HUES48 (cell line): Measurements from ENCODE around the gene NAA38.
"Not testable (repeated sequence)": the region's sequence is repeated elsewhere in the genome, so short reads cannot be mapped to it uniquely, and the experiment has no call there.

Source experiments
- H3K27ac ChIP-seq: one replicate; pipeline ENCODE4 v1.7.0; 2013; ENCODE audit warnings: low read depth, low read length, inconsistent platforms
- H3K27me3 ChIP-seq: 2 replicates; pipeline ENCODE4 v1.6.1; 2013; ENCODE audit warnings: mild to moderate bottlenecking, low read length; ENCODE audit not compliant: control insufficient read depth, insufficient read depth
- H3K36me3 ChIP-seq: 2 replicates; pipeline ENCODE4 v1.6.1; 2013; ENCODE audit warnings: low read length; ENCODE audit not compliant: control insufficient read depth, insufficient read depth
- H3K4me1 ChIP-seq: 2 replicates; pipeline ENCODE4 v1.6.1; 2013; ENCODE audit warnings: mild to moderate bottlenecking, low read length; ENCODE audit not compliant: control insufficient read depth, insufficient read depth
- H3K4me3 ChIP-seq: 2 replicates; pipeline ENCODE4 v1.5.1; 2013; ENCODE audit warnings: mild to moderate bottlenecking, low read depth, low read length
- H3K9ac ChIP-seq: 2 replicates; pipeline ENCODE4 v1.6.1; 2013; ENCODE audit warnings: mild to moderate bottlenecking, low read depth, low read length, moderate library complexity
- H3K9me3 ChIP-seq: 2 replicates; pipeline ENCODE4 v1.6.1; 2013; ENCODE audit warnings: low read length; ENCODE audit not compliant: control insufficient read depth, insufficient read depth

The NAA38 gene

GRCh38 chr17:7880076-7880868 is 22.9 kb upstream of the NAA38 start:
- Histone ChIP-seq H3K36me3 (peaks cover 10% of the 10 kb centered on the region), H3K4me1 (peaks cover 9% of the 10 kb centered on the region), H3K9me3 (no peaks in the 10 kb centered on the region), H3K27me3 (no peaks in the 10 kb centered on the region), H3K9ac (no peak overlapping the region), H3K4me3 (no peak overlapping the region), H3K27ac (no peak overlapping the region)

GRCh38 chr17:7878234-7878633 is 20.9 kb upstream of the NAA38 start:
- H3K27ac ChIP-seq, result no peak overlapping the region
- no peak overlapping the region for H3K9ac ChIP-seq
- H3K9me3 ChIP-seq, result no peaks in the 10 kb centered on the region
- peaks cover 10% of the 10 kb centered on the region for H3K36me3 ChIP-seq
- H3K4me1 ChIP-seq, result no peaks in the 10 kb centered on the region
- H3K27me3 ChIP-seq, result no peaks in the 10 kb centered on the region
- H3K4me3 ChIP-seq, result no peak overlapping the region

- Histone ChIP-seq H3K36me3 (peaks cover 10% of the 10 kb centered on the region), H3K4me3 (no peak overlapping the region), H3K27me3 (no peaks in the 10 kb centered on the region), H3K4me1 (no peaks in the 10 kb centered on the region), H3K9me3 (no peaks in the 10 kb centered on the region), H3K9ac (no peak overlapping the region), H3K27ac (no peak overlapping the region)
Observed at GRCh38 chr17:7875804-7876370, 18.5 kb upstream of the NAA38 start.

GRCh38 chr17:7873051-7873450 is 15.7 kb upstream of the NAA38 start:
- no peaks in the 10 kb centered on the region for H3K9me3 ChIP-seq
- no peaks in the 10 kb centered on the region for H3K27me3 ChIP-seq
- H3K27ac ChIP-seq, result no peak overlapping the region
- no peak overlapping the region for H3K4me3 ChIP-seq
- H3K36me3 ChIP-seq, result no peaks in the 10 kb centered on the region
- H3K4me1 ChIP-seq, result no peaks in the 10 kb centered on the region
- H3K9ac ChIP-seq, result no peak overlapping the region

GRCh38 chr17:7867881-7868329 is 10.5 kb upstream of the NAA38 start:
- no peaks in the 10 kb centered on the region for H3K27me3 ChIP-seq
- H3K4me1 ChIP-seq, result peaks cover 3% of the 10 kb centered on the region
- no peaks in the 10 kb centered on the region for H3K36me3 ChIP-seq
- no peak overlapping the region for H3K9ac ChIP-seq
- no peak overlapping the region for H3K4me3 ChIP-seq
- H3K9me3 ChIP-seq, result no peaks in the 10 kb centered on the region
- no peak overlapping the region for H3K27ac ChIP-seq

- Histone ChIP-seq H3K9ac (no peak overlapping the region), H3K27me3 (no peaks in the 10 kb centered on the region), H3K4me1 (peaks cover 5% of the 10 kb centered on the region), H3K9me3 (no peaks in the 10 kb centered on the region), H3K4me3 (no peak overlapping the region), H3K27ac (no peak overlapping the region), H3K36me3 (peaks cover 3% of the 10 kb centered on the region; the same call in 1 of the 2 replicates)
Observed at GRCh38 chr17:7864995-7865650, 7.8 kb upstream of the NAA38 start.

- H3K4me1 ChIP-seq, H3K27me3 ChIP-seq, H3K27ac ChIP-seq: not testable (repeated sequence)
Observed at GRCh38 chr17:7864384-7864783, 7.0 kb upstream of the NAA38 start.

GRCh38 chr17:7862692-7863437 is 5.5 kb upstream of the NAA38 start:
- Histone ChIP-seq H3K9me3 (no peaks in the 10 kb centered on the region), H3K27ac (no peak overlapping the region), H3K36me3 (peaks cover 10% of the 10 kb centered on the region; the same call in 1 of the 2 replicates), H3K4me1 (peaks cover 9% of the 10 kb centered on the region), H3K4me3 (no peak overlapping the region), H3K9ac (no peak overlapping the region), H3K27me3 (no peaks in the 10 kb centered on the region)

More at GRCh38 chr17:7864384-7864783, 7.0 kb upstream of the NAA38 start:
- not testable (repeated sequence) for H3K4me3 ChIP-seq, H3K36me3 ChIP-seq, H3K9ac ChIP-seq, H3K9me3 ChIP-seq

- peaks cover 29% of the 10 kb centered on the region for H3K27me3 ChIP-seq
- peaks cover 25% of the 10 kb centered on the region for H3K4me1 ChIP-seq
- peak overlapping the region; percentile 92 for H3K4me3 ChIP-seq
- H3K36me3 ChIP-seq, result peaks cover 10% of the 10 kb centered on the region; the same call in 1 of the 2 replicates
- H3K9ac ChIP-seq, result no peak overlapping the region
- no peaks in the 10 kb centered on the region for H3K9me3 ChIP-seq
- no peak overlapping the region for H3K27ac ChIP-seq
Observed at GRCh38 chr17:7859028-7859427, 1.7 kb upstream of the NAA38 start.

GRCh38 chr17:7858522-7858810 is 1.1 kb upstream of the NAA38 start:
- H3K27me3 ChIP-seq, result peaks cover 35% of the 10 kb centered on the region
- H3K27ac ChIP-seq, result peak overlapping the region; percentile 96
- peak overlapping the region; percentile 94 for H3K9ac ChIP-seq
- peaks cover 25% of the 10 kb centered on the region for H3K4me1 ChIP-seq
- peak overlapping the region; percentile 92 for H3K4me3 ChIP-seq
- H3K36me3 ChIP-seq, result peaks cover 10% of the 10 kb centered on the region; the same call in 1 of the 2 replicates
- H3K9me3 ChIP-seq, result no peaks in the 10 kb centered on the region
